ENCODE results near the gene ABO.
"Not testable (repeated sequence)": the region's sequence is repeated elsewhere in the genome, so short reads cannot be mapped to it uniquely, and the experiment has no call there.

ABO gene

DNA sequence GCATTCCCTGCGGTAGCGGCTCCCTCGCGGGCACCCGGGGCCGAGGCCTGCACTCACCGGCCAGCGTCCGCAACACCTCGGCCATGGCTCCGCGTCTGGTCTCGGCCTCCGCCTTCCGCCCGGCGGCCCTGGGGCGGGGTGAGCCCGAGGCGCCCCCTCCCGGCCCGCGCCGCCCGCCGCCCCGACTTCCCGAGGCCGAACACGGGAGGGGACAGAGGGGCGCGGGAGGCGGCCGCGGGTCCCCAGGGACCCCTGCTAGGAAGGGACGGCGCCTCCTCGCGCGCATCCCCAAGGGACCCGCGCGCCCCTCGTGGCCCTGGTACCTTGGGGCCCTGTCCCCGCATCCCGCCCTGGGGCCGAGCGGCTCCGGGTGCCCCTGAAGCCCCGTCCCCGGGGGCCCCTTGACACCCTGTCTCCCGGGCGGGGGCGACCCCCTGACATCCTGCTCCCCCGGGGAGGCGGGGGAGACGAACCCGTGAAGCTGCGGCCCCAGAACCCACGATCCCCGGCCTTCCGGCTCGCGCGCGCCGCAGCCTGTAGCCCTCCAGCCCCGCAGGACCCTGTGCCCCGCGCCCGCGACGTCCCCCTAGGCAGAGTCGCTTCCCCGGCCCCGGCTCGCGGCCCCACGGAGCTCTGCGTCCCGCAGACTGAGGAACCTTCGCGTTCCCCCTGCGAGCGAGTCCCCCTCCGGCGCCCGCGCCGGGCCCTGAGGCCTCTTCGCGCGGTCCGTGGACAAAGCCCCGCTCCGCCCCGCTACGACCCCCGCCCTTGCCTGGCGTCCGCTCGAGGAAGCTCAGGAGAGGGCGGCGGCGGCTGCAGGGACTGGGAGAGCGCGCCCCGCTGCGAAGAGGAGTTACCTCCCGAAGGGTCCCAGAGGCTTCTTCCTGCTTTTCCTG, at the start of gene ABO:
ABO (minus strand) TSS at position 97 of the 896 bp plus-strand sequence.
- no peak for DNase-seq (ENCODE audit: low read depth)

DNA sequence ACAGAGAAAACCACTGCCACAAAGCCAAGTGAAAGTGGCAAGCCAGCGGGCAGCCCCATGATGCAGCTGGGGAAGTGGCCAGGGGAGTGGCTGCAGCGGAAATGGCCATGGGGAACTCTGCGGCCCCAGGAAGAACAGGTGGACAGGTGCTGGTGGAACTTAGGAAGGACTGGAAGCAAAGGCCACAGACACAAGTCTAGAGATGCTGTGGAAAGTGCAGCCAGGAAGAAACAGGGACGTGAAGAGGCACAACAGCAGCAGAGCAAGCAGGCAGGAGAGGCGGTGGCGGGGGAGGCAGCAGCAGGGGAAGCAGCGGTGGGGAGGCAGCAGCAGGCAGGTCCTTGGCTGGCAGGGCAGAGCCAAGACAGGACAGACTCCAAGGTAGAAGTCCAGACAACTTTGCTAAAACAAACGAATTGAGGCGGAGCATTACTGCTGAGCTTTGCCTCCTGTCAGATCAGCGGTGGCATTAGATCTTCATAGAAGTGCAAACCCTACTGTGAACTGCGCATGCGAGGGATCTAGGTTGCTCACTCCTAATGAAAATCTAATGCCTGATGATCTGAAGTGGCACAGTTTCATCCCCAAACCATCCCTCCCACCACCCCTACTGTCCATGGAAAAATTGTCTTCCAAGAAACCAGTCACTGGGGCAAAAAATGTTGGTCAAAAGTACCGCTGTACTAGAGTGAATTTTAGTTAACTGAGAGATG, 49.1 kb upstream of the ABO start:
- no peak for DNase-seq (ENCODE audit: low read depth)

DNA sequence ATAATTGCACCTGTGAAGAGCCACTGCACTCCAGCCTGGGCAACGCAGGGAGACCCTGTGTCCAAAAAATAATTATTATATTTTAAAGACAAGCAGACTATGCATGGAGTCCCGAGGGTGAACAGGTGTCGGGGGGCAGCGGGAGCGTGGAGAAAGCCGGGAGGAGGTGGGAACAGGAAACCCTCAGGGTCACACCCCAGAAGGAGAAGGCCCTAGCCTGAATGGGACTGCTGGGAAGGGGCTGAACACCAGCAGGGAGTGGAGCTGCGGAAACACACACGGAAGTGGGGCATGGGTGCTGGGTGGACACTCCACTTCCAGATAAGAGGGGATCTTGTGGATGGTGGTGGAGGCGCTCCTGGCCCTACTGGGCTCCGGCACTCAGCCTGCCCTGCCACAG, 48.2 kb upstream of the ABO start:
- no peak for DNase-seq (ENCODE audit: low read depth)

DNA sequence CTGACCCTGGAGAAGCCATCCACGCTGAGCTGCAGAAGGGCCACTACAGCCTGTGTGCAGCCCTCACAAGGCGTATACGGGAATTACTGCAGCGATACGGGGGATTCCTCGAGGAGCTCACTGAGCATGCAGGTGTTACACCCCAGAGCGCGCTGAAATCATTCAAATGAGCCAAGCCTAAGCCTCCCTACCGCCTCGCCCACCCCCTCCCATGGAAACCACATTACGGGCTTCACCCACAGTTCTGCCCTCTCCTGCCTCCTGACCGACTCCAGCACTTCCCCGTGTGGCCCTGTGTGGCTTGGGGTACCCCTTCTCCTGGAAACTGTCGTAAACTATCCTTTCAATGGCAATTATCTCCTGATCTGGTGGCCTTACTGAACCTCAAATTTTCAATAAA, 47.7 kb upstream of the ABO start:
- no peak for DNase-seq (ENCODE audit: low read depth)

DNA sequence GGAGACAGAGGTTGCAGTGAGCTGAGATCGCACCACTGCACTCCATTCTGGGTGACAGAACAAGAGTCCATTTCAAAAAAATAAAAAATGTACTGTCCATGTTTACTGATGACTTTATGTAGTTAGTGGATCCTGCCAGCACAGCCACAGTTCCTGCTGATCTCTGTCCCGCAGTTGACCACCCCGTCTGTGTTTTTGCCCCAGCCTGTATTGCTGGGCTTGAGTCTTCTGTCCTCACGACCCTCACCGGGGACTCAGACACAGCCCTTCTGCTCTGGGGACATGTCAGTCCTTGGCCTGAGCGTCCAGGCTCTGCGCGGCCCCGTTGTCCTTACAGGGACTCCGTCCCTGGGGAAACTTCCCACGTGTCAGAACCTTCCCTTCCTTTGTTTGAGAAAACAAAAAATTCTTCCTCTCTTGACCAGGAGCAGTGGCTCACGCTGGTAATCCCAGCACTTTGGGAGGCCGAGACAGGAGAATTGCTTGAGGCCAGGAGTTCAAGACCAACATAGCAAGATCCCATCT, 46.5 kb upstream of the ABO start:
- no peak for DNase-seq (ENCODE audit: low read depth)

DNA sequence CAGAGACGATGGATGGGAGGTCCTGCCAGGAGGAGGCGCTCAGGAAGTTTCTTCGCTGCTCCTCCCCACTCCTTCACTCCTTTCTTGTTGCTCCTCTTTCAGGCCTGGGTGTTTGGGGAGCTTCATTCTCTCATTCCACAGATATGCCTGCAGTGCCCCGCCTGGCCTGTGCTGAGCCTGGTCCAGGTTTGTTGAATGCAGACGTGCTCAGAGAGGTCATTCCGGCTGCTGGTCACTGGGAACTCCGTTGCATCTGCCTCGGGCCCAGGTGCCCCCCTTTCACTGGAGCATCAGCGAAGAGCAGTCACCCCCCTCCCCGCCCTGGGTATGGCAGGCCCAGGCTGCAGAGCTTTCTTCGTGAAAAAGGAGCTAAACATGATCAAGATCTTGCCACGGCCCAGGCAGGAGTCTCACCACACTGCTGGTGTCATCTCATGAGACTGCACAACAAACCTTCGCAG, 45.5 kb upstream of the ABO start:
- DNase-seq (ENCODE audit: low read depth): no peak

DNA sequence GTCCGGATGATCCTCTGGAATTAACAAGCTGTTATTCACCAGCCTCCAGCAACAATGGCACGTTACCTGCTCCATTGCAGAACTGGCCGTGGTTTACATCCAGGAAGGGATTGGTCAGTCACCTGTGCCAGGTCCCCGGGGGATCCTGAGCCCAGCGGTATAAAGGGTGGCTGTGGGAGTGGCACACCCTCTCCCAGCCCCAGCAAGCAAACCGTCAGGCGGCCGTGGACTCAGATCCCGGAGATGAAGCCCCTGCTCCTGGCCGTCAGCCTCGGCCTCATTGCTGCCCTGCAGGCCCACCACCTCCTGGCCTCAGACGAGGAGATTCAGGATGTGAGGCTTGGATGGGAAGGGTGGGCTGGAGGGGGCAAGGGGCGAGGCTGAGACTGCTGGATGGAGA, 42.5 kb upstream of the ABO start:
- DNase-seq (ENCODE audit: low read depth): not testable (repeated sequence)

DNA sequence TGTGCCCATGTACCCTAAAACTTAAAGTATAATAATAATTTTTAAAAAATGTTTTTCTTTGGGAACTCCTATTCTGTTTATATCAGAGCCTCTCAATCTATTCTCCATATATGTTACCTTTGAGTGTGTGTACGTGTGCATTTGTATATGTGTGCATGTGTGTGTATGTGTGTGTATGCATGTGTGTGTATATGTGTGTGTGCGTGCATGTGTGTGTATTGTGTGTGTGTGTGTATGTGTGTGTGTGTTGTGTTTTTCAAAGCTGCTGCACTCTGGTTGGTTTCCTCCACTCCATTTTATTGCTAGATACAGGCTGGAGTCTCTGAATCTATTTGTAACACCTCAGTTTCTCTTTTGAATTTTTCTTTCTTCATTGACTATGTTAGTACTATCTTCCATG, 41.0 kb upstream of the ABO start:
- DNase-seq (ENCODE audit: low read depth): no peak

DNA sequence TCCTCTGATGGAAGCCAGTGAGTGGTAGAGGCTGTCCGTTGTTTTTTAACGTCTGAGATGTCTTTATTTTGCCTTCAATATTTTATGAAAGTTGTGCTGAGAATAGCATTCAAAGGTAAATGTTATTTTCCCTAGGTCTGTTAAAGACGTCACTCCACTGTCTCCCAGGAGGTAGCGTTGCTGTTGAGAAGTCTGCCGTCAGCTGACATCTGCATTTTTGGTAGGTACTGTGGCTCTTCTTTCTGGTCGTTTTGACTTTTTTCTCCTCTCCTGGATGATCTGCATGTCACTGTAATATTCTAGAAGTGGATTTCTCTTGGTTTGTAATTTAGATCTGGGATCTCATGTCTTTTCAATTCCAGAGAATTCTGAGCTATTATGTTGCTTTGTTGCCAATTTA, 34.6 kb upstream of the ABO start:
- DNase-seq (ENCODE audit: low read depth): no peak

DNA sequence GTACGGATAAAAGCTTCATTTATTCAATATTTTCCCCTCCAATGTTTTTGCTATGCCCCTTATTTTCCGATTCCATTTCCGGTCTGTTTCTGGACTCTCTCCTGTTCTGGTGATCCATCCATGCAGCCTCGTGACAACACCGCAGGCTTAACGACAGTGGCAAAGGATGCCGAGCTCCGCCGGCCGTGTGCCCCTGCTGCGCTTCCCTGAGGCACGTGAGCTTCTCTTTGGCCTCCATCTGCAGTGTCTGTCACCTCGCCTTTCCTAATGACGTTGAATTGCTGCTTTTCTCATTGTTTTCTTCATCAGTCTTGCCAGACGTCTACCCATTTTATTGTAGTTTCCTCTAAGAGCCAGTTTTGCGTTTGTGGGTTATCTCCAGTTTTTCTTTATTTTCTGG, 32.3 kb upstream of the ABO start:
- no peak for DNase-seq (ENCODE audit: low read depth)

DNA sequence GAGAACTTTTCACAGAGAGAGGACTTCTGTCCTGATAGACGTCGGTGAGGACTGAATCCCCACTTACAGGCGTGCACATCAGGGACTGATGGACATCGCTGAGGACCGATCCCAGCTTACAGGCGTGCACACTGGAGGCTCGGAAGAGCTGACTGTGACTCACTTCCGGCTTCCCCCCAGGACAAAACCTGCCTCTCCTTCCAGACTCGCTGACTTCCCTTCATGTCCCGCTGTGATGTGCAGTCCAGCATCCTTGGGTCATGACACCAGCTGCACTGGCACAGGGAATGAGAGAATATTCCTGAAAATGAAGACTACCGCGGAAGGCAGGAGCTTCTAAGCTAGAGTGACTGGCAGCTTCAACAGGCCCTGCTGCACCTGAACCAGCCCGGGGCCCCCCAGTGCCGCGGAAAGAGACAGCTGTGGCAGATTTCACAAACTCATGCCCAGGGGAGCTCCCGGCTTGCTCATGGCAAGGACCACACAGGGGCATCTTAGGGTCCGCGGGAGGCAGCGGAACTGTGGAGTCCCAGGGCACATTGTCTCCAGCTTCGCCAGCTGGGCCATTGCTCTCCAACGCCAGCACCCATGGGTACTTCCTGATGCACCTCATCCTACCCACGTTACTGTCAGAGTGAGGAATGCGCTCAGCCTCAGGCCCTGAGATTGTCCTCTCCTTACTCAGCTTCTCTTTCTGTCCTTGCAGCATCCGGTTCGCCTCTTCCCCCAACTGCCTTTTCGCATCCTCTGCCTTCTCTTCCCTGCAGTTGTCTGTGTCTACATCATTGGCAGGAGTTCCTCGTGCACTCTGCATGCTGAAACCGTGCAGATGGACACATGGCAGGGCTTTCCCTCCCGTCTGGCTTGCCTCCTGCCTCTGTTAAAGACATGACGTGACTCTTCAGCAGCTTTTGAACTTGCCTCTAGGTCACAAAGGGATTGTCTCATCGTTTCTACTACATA, 31.5 kb upstream of the ABO start:
- DNase-seq (ENCODE audit: low read depth): no peak

DNA sequence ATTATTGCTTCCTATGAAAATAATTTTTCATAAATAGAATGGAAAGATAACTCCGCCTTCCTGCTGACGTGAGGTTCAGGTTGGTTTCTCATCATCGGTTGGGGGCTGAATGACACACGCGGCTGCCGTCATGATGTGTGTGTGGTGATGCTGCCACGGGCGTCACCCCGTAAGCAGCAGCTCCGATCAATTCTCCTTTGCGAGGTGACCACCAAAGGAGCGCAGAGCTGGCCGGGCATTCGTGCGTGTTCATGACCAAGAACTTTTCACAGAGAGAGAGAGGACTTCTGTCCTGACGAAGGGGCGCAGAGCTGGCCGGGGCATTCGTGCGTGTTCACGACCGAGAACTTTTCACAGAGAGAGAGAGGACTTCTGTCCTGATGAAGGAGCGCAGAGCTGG, 30.7 kb upstream of the ABO start:
- DNase-seq (ENCODE audit: low read depth): no peak

DNA sequence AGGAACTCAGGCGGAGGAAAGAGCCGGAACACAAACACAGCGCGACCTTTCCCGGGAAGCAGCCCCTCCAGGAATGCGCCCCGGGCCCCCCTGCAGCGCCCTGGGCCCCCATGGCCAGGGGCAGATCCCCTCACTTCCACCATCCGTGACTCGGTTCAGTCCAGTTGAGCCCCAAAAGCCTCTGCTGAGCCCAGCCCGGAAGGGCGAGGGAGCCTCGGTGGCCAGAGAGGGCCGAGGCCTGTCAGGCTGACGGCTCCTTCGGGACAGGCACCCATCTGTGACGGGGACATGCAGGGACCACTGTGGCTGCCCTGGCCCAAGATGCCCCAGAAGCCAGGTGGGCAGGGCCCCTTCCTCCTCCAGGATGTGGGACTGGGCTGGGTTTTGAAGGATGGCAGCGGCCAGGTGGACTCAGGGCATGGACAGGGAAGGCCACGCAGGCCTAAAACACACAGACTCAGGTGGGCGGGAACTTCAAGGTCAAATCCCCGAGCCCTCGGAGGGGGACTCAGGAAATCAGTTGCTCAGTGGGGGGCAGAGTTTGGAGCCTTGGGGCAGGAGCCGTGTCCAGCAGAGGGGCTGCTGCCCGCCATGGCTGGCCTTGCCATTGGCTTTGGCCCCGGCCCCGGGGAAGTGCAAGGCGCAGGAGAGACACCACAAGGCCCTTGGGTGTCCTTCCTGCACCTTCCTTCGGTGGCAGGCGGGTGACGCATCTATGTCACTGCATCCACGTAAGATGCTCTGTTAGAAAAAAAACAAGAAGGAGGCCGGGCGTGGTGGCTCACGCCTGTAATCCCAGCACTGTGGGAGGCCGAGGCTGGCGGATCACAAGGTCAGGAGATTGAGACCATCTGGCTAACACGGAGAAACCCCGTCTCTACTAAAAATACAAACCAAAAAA, 29.7 kb upstream of the ABO start:
- no peak for DNase-seq (ENCODE audit: low read depth)

DNA sequence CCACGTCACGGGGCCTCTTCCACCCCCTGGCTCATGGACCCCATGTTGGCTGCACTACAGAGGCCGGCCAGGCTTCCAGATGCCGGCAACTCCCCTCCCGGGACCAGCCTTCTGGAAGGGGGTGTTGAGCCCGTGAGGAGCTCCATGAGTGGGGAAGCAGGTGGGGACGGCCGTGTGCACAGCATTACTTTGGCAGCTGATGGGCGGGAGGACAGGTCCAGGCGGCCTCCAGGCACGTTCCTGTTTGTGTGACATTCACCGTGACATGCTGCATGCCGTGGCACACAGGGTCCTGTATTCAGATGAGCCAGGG, 29.1 kb upstream of the ABO start:
- DNase-seq (ENCODE audit: low read depth): no peak

DNA sequence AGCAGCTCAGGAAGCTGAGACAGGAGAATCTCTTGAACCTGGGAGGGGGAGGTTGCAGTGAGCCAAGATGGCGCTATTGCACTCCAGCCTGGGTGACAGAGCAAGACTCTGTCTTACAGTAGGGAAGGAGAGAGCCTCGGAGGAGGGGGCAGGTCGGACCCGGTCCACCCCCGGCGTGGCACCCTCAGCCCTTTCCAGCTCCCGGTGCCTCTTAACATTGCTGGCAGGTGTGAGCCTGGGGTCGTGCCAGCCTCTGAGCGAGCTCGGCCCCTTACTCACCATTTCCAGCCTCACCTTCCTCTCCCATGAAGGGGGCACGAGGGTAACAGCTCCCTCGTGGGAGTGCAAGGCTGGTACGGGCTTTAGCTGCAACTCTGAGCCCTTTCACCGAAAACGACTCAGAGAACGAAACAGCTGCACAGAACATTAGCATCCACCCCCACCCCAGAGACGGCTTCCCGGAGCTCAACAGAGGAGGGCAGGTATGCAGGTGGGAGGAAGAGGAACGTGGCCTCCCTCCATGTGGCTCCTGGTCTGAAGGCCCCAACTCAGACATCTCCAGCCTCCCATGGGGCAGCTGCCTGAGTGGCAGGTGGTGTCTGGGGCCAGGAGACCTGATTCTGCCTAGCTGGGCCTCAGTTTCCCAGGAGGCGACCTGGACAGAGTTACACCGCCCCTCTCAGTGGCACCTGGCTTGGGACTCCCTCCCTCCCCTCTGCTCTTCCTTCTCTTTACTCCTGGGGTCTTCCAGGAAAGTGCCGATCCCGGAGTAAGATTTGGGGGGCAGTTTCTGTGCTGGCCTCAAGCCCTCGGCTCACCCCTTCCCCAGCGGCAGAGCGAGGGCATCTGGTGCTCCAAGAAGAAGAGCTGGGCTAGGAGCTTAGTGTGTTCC, 28.5 kb upstream of the ABO start:
- no peak for DNase-seq (ENCODE audit: low read depth)

DNA sequence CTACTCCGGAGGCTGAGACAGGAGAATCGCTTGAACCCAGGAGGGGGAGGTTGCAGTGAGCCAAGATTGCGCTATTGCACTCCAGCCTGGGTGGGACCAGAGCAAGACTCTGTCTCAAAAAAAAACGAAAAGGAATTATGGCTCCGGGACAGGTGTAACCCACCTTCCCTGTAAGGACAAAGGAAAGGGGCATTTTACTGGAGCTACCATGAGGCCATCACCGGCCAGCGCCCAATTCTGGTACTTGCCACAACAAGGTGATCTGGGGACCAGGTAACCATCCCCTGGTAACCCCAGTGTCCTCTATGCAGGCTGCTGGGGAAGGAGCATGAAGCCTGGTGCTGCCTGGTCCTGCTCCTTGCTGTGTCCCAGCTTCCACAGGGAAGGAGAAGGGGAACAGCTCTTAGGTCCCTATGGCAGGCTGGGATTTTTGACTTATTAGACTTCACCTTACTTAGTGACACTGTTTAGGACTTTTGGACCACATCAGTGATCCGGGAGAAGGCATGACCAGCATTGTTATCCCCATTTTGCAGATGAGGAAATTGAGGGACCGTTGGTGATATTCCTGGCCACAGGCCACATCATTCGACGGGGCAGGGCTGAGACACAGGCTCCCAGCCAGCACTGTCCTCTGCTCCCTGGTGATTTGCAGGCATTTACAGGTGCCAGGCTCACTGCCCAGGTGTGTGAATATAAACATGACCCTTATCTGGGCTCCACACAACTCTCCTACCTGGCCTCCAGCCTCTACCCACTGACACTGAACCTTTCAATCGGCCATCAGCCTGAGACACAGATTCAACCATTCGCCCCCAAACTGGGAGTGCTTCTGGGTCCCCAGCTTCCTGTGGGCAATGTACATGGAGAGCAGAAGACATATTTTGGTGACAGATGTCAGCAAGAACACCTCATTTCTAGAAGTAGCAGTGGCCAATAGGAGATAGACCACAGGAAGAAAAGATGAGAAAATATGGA, 26.5 kb upstream of the ABO start:
- no peak for DNase-seq (ENCODE audit: low read depth)

DNA sequence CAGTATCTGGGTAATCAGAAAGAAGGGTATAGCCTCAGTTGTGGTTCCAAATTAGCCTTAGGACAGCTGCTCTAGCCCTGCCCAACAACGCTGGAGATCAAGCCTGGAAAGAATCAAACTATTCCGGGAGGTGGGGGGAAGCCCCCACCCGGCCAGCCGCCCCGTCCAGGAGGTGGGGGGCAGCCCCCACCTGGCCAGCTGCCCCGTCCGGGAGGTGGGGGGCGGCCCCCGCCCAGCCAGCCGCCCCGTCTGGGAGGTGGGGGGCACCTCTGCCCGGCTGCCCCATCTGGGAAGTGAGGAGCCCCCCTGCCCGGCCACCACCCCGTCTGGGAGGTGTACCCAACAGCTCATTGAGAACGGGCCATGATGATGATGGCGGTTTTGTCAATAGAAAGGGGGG, 25.0 kb upstream of the ABO start:
- DNase-seq (ENCODE audit: low read depth): not testable (repeated sequence)

DNA sequence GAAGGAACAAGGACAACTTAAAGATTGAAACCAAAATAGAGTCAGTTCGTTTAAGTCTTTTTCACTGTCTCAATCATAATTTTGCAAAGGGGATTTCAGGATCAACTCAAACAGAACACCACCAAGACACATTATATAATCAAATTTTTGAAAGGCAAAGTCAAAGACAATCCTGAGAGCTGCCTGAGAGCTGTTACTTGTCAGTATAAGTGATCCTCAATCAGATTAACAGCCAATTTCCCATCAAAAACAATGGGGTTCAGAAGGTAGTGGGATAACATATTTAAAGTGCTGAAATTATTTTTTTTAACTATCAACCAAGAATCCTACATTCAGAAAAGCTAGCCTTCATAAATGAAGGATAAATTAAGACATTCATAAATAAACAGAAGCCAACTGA, 19.3 kb upstream of the ABO start:
- DNase-seq (ENCODE audit: low read depth): no peak

DNA sequence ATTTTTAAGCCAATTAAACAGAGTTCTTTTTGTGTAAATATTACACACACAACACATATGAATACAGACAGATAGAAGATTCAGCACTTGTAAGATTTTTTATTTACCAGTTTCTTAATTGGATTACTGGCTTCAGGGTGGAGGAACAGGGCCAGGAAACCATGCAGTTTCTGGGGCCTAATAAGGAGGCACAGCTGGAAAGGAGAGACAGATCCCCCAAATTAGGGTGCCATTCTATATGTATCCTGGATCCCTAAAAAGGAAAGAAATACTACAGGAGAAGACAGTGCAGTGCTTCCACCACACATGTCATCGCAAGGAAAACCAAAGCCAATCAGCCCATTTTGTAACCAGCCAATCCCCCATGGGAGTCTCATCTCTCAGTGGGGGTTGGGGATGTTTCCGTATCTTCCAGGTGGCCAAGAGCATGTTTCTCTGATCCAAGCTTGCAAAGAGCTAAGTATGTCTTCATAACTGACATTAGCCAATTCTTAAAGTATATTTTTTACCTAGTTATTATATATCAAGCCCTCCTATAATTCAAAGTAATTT, 15.8 kb upstream of the ABO start:
- DNase-seq (ENCODE audit: low read depth): no peak

All from fibroblast of the conjunctiva (primary cell).